Fibroblast of lung (primary cell): Measurements from ENCODE around the gene CCZ1.
"Not testable (repeated sequence)": the region's sequence is repeated elsewhere in the genome, so short reads cannot be mapped to it uniquely, and the experiment has no call there.

Experiments used
- CTCF ChIP-seq, 2 donors: IDR thresholded peaks in 1 of 2; conservative IDR thresholded peaks in 1 of 2; 1 replicate in 1 of 2; 2 replicates in 1 of 2; pipeline ENCODE4 v1.5.1; 2011 to 2012; ENCODE audit warnings: low read length in 2 of 2, control low read depth in 1 of 2, inconsistent platforms in 1 of 2, low read depth in 1 of 2, mild to moderate bottlenecking in 1 of 2
- EZH2 ChIP-seq: IDR thresholded peaks from 2 replicates; pipeline ENCODE4 v1.5.1; 2012; ENCODE audit warnings: low read length, control low read depth, mild to moderate bottlenecking; ENCODE audit errors: missing control alignments

DNA sequence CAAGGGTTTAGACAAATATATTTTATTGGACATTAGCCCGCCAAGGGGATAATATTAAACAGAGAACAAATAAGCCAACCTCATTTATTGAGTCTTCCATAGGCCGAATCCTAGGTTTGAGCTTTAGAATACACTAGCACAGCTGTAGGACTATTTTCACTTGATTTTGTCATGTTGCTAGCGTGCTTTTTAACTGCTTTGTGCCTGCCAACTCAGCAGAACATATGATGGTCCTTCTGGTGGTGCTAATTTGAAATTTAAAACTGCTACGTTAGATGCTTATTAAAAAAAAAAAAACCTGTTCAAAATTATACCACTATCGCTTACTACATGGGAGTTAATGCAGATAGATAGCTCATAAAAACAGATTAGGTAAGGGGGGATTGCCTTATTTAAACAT, 14.1 kb upstream of the CCZ1 start:
- not testable (repeated sequence) for TF ChIP-seq CTCF (conservative IDR thresholded peaks at IDR 0.05 in 1 of 2, IDR thresholded peaks at IDR 0.05 in 1 of 2; ENCODE audit: low read depth in 1 of 2, low read length in 2 of 2); EZH2
